OCI-LY1 (cell line): ENCODE measurements around the gene GPATCH3.
"Not testable (repeated sequence)": the region's sequence is repeated elsewhere in the genome, so short reads cannot be mapped to it uniquely, and the experiment has no call there.

Source experiments
- EZH2 ChIP-seq: fragments of 200-600 bp; sonication (generic), shearing (Covaris generic); IDR thresholded peaks from 2 replicates; pipeline ENCODE4 v1.8.0; 2017; ENCODE audit warnings: borderline replicate concordance, mixed run types, mild to moderate bottlenecking, antibody characterized with exemption, low read length, moderate library complexity, mixed read lengths
- TF ChIP-seq, protein P1 (sequence below): fragments of 200-600 bp; sonication (generic), shearing (Covaris generic); IDR thresholded peaks from 2 replicates; pipeline ENCODE4 v1.5.1; 2017; ENCODE audit warnings: mild to moderate bottlenecking, antibody characterized with exemption, low read length, moderate library complexity, mixed read lengths

DNA sequence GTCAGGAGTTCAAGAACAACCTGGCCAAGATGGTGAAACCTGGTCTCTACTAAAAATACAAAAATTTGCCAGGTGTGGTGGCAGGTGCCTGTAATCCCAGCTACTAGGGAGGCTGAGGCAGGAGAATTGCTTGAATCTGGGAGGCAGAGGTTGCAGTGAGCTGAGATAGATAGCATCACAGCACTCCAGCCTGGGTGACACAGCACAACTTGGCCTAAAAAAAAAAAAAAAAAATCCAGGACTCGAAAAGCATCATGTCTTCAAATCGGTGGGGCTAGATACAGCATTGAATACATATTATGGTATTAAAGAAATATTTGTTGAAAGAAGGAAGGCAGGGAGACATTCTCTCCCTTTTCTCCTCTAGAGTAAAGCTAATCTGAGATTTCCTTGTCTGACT is 27.2 kb downstream of the GPATCH3 start:
- TF ChIP-seq, protein P1, sequence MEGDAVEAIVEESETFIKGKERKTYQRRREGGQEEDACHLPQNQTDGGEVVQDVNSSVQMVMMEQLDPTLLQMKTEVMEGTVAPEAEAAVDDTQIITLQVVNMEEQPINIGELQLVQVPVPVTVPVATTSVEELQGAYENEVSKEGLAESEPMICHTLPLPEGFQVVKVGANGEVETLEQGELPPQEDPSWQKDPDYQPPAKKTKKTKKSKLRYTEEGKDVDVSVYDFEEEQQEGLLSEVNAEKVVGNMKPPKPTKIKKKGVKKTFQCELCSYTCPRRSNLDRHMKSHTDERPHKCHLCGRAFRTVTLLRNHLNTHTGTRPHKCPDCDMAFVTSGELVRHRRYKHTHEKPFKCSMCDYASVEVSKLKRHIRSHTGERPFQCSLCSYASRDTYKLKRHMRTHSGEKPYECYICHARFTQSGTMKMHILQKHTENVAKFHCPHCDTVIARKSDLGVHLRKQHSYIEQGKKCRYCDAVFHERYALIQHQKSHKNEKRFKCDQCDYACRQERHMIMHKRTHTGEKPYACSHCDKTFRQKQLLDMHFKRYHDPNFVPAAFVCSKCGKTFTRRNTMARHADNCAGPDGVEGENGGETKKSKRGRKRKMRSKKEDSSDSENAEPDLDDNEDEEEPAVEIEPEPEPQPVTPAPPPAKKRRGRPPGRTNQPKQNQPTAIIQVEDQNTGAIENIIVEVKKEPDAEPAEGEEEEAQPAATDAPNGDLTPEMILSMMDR = not testable (repeated sequence)
- TF ChIP-seq EZH2 = not testable (repeated sequence)
